Endothelial cell of umbilical vein (primary cell): ENCODE results near the gene SFMBT1. TPM values are rescaled to one million over a fixed set of nuclear protein-coding genes. Genes with fewer than 3 reads are reported as not detected.

ENCODE experiments used
- BruUV-seq: library from RNA; stranded (reverse); fragments of 400-500 nt; replicated peaks from 2 replicates; lab custom pipeline; 2021; lab: Mats Ljungman, UMichigan
- CTCF ChIA-PET: fragments of 300-600, 350-600 bp; sonication (Branson Sonifier 250); formaldehyde crosslinking; loops from one replicate; lab custom pipeline; 2021; ENCODE audit warnings: antibody characterized with exemption, inconsistent platforms; lab: Charles Lee
- POLR2A ChIA-PET: fragments of 300-600, 350-600 bp; sonication (Branson Sonifier 250); formaldehyde crosslinking; loops from one replicate; lab custom pipeline; 2021; ENCODE audit warnings: antibody characterized with exemption, inconsistent platforms; lab: Charles Lee
- DNase-seq: peaks from one replicate; pipeline ENCODE4 v3.0.0-alpha.2; 2011; ENCODE audit warnings: low read depth, low spot score
- FAIRE-seq: peaks from 2 replicates; lab custom pipeline; 2011; peaks lifted over from hg19 to GRCh38; lab: Jason Lieb, UNC
- H2AFZ ChIP-seq: 2 replicates; pipeline ENCODE4 v1.6.0; 2012; ENCODE audit warnings: low read depth, low read length, control low read depth, inconsistent platforms
- H3K27ac ChIP-seq: 2 replicates; pipeline ENCODE4 v1.5.1; 2011; ENCODE audit warnings: low read depth, mild to moderate bottlenecking, control low read depth, low read length, moderate library complexity; ENCODE audit not compliant: insufficient read depth
- H3K27me3 ChIP-seq, 2 experiments: 2 replicates each; pipeline versions ENCODE4 v1.6.0 to v1.6.1; 2011; ENCODE audit warnings: low read length in 2 of 2, mixed read lengths in 1 of 2; ENCODE audit not compliant: control insufficient read depth in 2 of 2, insufficient read depth in 2 of 2
- H3K36me3 ChIP-seq, 2 experiments: 2 replicates in 1 of 2; 3 replicates in 1 of 2; pipeline ENCODE4 v1.5.1; 2011; ENCODE audit warnings: low read length in 2 of 2, mild to moderate bottlenecking in 1 of 2, moderate library complexity in 1 of 2; ENCODE audit not compliant: control insufficient read depth in 2 of 2, insufficient read depth in 2 of 2; ENCODE audit errors: extremely low read depth in 1 of 2
- H3K4me1 ChIP-seq: 3 replicates; pipeline ENCODE4 v1.5.1; 2011; ENCODE audit warnings: mild to moderate bottlenecking, low read length; ENCODE audit not compliant: control insufficient read depth, insufficient read depth; ENCODE audit errors: extremely low read depth
- H3K4me2 ChIP-seq: 2 replicates; pipeline ENCODE4 v1.6.1; 2011; ENCODE audit warnings: low read length, control low read depth, mixed read lengths; ENCODE audit not compliant: insufficient read depth
- H3K4me3 ChIP-seq, 3 experiments: fragments of 200-600 bp in 1 of 3; sonication (generic), shearing (Covaris generic) in 1 of 3; replicated peaks in 1 of 3; 2 replicates each; pipeline ENCODE4 v1.5.1; 2011 to 2016; ENCODE audit warnings: control low read depth in 3 of 3, low read length in 3 of 3, mild to moderate bottlenecking in 2 of 3, inconsistent platforms in 1 of 3, low read depth in 1 of 3, moderate library complexity in 1 of 3; ENCODE audit not compliant: insufficient read depth in 1 of 3
- H3K79me2 ChIP-seq: 2 replicates; pipeline ENCODE4 v1.6.0; 2012; ENCODE audit warnings: low read length, inconsistent platforms; ENCODE audit not compliant: control insufficient read depth, insufficient read depth
- H3K9ac ChIP-seq: replicated peaks from 2 replicates; pipeline ENCODE3; 2011; ENCODE audit warnings: low read length, control low read depth; ENCODE audit not compliant: insufficient read depth; ENCODE audit errors: extremely low read depth
- H3K9me1 ChIP-seq: replicated peaks from 3 replicates; pipeline ENCODE4 v1.6.0; 2011; ENCODE audit warnings: mild to moderate bottlenecking, low read length; ENCODE audit not compliant: control insufficient read depth, insufficient read depth; ENCODE audit errors: extremely low read depth
- H3K9me3 ChIP-seq: replicated peaks from 2 replicates; pipeline ENCODE4 v1.5.1; 2012; ENCODE audit warnings: low read length, inconsistent platforms; ENCODE audit not compliant: control insufficient read depth, insufficient read depth
- H4K20me1 ChIP-seq: replicated peaks from 2 replicates; pipeline ENCODE3; 2011; ENCODE audit warnings: mild to moderate bottlenecking, low read length; ENCODE audit not compliant: control insufficient read depth, insufficient read depth; ENCODE audit errors: extremely low read depth
- EZH2 ChIP-seq: IDR thresholded peaks from 2 replicates; pipeline ENCODE4 v1.6.1; 2012; ENCODE audit warnings: borderline replicate concordance, low read depth, mild to moderate bottlenecking, moderate library complexity, low read length, inconsistent platforms; ENCODE audit not compliant: severe bottlenecking
- FOS ChIP-seq: IDR thresholded peaks from 2 replicates; pipeline ENCODE4 v1.6.1; 2011; ENCODE audit warnings: mild to moderate bottlenecking, low read length, moderate library complexity, borderline replicate concordance; ENCODE audit not compliant: insufficient read depth
- GATA2 ChIP-seq: IDR thresholded peaks from 2 replicates; pipeline ENCODE4 v1.7.0; 2011; ENCODE audit warnings: low read depth, mild to moderate bottlenecking, moderate library complexity, mixed read lengths, low read length; ENCODE audit not compliant: insufficient read length, insufficient read depth
- JUN ChIP-seq: IDR thresholded peaks from 2 replicates; pipeline ENCODE4 v1.6.1; 2011; ENCODE audit warnings: borderline replicate concordance, low read depth; ENCODE audit not compliant: insufficient read length, insufficient read depth
- MYC ChIP-seq: IDR thresholded peaks from one replicate; pipeline ENCODE4 v1.6.1; 2011; ENCODE audit warnings: mild to moderate bottlenecking, low read depth, low read length
- POLR2A ChIP-seq: IDR thresholded peaks from 2 replicates; pipeline ENCODE4 v1.6.1; 2012; ENCODE audit warnings: low read depth, mild to moderate bottlenecking, control low read depth, low read length
- POLR2AphosphoS5 ChIP-seq: IDR thresholded peaks from 2 replicates; pipeline ENCODE4 v1.6.1; 2012; ENCODE audit warnings: low read depth, mild to moderate bottlenecking, control low read depth, low read length, moderate library complexity; ENCODE audit not compliant: insufficient read depth
- dilution Hi-C: fragments of 300-500 bp; cut with MboI; formaldehyde crosslinking; loops from one replicate; pipeline ENCODE4 v1.15.0; 2019; ENCODE audit warnings: low sequenced_read_pairs; ENCODE audit not compliant: extremely low pct_ligation_motif_present
- intact Hi-C: fragments of 100-400 bp; cut with micrococcal nuclease; formaldehyde crosslinking; loops from one replicate; pipeline ENCODE4 v1.10.0; 2022
- polyA plus RNA-seq, 4 experiments: library from polyadenylated mRNA; depleted of rRNA in 3 of 4; stranded (reverse) in 3 of 4; unstranded in 1 of 4; fragments of >200 nt; gene quantifications; 2 replicates each; pipeline versions ENCODE4 v1.2.1 to v1.2.3, GENCODE V29; 2011 to 2012; ENCODE audit warnings: missing spikeins in 1 of 4
- total RNA-seq: library from RNA; stranded (reverse); gene quantifications from 2 replicates; pipeline ENCODE4 v1.2.3, GENCODE V29; 2021
- TF ChIP-seq, protein P1 (sequence below), 2 donors: IDR thresholded peaks; 1 replicate in 1 of 2; 2 replicates in 1 of 2; pipeline ENCODE4 v1.5.1; 2011; ENCODE audit warnings: low read length in 2 of 2, mild to moderate bottlenecking in 2 of 2, moderate library complexity in 2 of 2, control low read depth in 1 of 2, inconsistent platforms in 1 of 2, low read depth in 1 of 2; ENCODE audit not compliant: insufficient read depth in 1 of 2; ENCODE audit errors: extremely low read depth in 1 of 2
- TF ChIP-seq, protein P2 (sequence below): IDR thresholded peaks from 2 replicates; pipeline ENCODE4 v1.6.1; 2011; ENCODE audit not compliant: insufficient read depth, insufficient read length

Gene SFMBT1
- total and polyA plus RNA-seq, 2 donors (not counting 3 experiments of a cell fraction or from before 2014, with no cell fraction given), result 1.8 to 6.0 TPM

DNA sequence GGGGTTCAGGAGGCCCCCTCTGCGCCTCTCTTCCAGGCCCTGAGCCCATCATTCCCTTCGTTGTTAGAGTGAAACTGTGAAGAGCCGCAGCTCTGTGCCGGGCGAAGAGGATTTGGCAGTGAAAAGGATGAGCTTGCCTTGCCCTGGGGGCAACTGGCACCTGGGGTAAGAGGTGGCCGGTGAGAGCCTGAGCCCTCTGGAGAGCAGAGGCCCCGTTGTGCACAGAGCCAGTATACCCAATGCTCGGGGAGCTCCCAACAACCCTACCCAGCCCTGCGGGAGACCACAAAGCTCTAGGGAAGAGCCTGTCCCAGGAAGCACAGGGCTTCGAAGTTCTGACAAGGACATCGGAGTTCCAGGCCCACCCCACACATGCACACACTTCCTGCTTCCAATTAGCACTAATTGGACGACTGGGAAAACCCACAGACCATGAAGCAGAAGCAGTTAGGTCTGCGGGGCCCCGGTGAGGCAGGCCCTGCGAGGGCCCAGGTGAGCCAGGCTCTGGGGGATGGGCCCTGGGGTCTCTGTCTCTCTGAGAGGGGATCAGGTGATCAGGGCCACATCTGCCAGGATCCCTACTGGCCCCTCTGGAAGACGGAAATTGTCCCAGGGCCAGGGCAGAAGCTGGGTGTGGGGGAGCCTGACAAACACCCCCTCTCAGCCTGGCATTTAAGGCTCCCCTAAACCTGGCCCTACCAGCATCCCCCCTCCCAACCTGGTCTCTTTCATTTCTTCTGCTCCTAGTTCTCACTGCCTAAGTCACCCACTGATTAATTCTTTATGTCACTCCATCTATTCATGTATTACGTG is 27.9 kb upstream of the SFMBT1 start:
- H3K9me1 ChIP-seq, result no peaks in the 10 kb centered on the region
- intact Hi-C loops, result loop anchor here (2.0 kb wide), 1 partner anchor 139 kb away; no protein-coding TSS in a partner anchor
- FAIRE-seq, result no peak

More for the DNA sequence above, 27.9 kb upstream of the SFMBT1 start:
- POLR2A ChIA-PET, result no interaction called here
- dilution Hi-C loops, result no loop called here
- Histone ChIP-seq H3K9ac (no peak overlapping the region), H3K27me3 (peaks cover 0 to 2% of the 10 kb centered on the region in 2 experiments), H3K36me3 (no peaks in the 10 kb centered on the region), H3K27ac (no peak overlapping the region), H3K4me3 (no peak overlapping the region), H2AFZ (peak overlapping the region; percentile 95), H3K4me2 (peak overlapping the region; percentile 84), H4K20me1 (no peaks in the 10 kb centered on the region), H3K4me1 (peaks cover 8% of the 10 kb centered on the region), H3K79me2 (no peaks in the 10 kb centered on the region), H3K9me3 (no peaks in the 10 kb centered on the region)
- no TSS peak for BruUV-seq
- no peak for DNase-seq
- no peak for TF ChIP-seq POLR2AphosphoS5
- TF ChIP-seq EZH2, result no peak
- TF ChIP-seq MYC, result no peak
- TF ChIP-seq, protein P1, sequence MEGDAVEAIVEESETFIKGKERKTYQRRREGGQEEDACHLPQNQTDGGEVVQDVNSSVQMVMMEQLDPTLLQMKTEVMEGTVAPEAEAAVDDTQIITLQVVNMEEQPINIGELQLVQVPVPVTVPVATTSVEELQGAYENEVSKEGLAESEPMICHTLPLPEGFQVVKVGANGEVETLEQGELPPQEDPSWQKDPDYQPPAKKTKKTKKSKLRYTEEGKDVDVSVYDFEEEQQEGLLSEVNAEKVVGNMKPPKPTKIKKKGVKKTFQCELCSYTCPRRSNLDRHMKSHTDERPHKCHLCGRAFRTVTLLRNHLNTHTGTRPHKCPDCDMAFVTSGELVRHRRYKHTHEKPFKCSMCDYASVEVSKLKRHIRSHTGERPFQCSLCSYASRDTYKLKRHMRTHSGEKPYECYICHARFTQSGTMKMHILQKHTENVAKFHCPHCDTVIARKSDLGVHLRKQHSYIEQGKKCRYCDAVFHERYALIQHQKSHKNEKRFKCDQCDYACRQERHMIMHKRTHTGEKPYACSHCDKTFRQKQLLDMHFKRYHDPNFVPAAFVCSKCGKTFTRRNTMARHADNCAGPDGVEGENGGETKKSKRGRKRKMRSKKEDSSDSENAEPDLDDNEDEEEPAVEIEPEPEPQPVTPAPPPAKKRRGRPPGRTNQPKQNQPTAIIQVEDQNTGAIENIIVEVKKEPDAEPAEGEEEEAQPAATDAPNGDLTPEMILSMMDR (IDR thresholded peaks at IDR 0.05; ENCODE audit: extremely low read depth in 1 of 2, insufficient read depth in 1 of 2, low read depth in 1 of 2, low read length in 2 of 2), result no peak
- TF ChIP-seq, protein P2, sequence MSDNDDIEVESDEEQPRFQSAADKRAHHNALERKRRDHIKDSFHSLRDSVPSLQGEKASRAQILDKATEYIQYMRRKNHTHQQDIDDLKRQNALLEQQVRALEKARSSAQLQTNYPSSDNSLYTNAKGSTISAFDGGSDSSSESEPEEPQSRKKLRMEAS, result no peak
- TF ChIP-seq FOS, result no peak
- no peak for TF ChIP-seq GATA2
- TF ChIP-seq POLR2A, result no peak
- TF ChIP-seq JUN, result no peak
- CTCF ChIA-PET, result interaction anchor here (0.6 to 1.4 kb wide), 5 partner anchors 11 to 221 kb away, joined by 3 read pairs; no protein-coding TSS in a partner anchor
